AG04449 (cell line): ENCODE measurements around the gene HNRNPH2.

ENCODE experiments used
- CTCF ChIA-PET: fragments of 350-600 bp; formaldehyde crosslinking; extraction: SDS; loops from one replicate; lab custom pipeline; 2021; ENCODE audit warnings: antibody characterized with exemption; lab: Yijun Ruan, JAX
- POLR2A ChIA-PET: fragments of 400-600, 350-600 bp; formaldehyde crosslinking; extraction: SDS; loops from one replicate; lab custom pipeline; 2020; ENCODE audit warnings: antibody characterized with exemption, inconsistent platforms; lab: Yijun Ruan, JAX
- DNase-seq: peaks from one replicate; pipeline ENCODE4 v3.0.0-alpha.2; 2010; ENCODE audit warnings: low read depth, low spot score
- H3K4me3 ChIP-seq: 2 replicates; pipeline ENCODE4 v1.5.1; 2011; ENCODE audit warnings: low read depth, mild to moderate bottlenecking, control low read depth, low read length
- CTCF ChIP-seq: IDR thresholded peaks from one replicate; pipeline ENCODE4 v1.5.1; 2011; ENCODE audit warnings: mild to moderate bottlenecking, moderate library complexity, low read length, control low read depth, inconsistent platforms; ENCODE audit not compliant: insufficient read depth; ENCODE audit errors: missing control alignments

Gene HNRNPH2

DNA sequence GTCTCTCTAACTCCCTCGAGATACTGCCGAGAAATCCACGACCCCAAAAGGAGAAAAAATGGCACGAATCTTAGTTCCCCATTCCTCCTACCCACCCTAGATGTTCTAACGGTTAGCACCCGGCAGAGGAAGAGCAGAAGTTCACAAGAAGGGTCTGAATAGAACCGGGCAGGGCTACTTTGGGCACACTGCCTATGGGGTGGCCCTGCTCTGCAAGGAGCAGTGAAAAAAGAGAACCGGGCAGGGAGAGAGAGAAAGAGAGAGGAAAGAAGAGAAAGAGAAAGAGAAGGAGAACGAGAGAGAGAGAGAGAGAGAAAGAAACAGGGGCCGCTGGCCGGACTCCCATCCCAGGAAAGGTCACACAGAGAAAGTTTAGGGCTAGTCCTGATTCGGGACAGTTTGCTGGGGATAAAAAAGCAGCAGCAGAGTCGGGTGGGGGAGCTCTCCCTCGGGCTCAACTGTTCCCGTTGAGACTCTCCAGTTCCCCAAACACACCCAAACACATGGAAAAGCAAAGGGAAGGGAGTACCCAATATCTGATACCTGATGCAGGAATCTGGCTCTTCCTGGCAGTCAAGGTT is 765 bp upstream of the HNRNPH2 start:
- peak overlapping the region; percentile 80 for H3K4me3 ChIP-seq
- ChIA-PET CTCF (no interaction called here), POLR2A (interaction anchor here (0.7 to 1.9 kb wide), 2 partner anchors 11 to 16 kb away, joined by 5 to 11 read pairs; partner anchors contain the start of gene RPL36A)
- no peak for TF ChIP-seq CTCF
- no peak for DNase-seq

DNA sequence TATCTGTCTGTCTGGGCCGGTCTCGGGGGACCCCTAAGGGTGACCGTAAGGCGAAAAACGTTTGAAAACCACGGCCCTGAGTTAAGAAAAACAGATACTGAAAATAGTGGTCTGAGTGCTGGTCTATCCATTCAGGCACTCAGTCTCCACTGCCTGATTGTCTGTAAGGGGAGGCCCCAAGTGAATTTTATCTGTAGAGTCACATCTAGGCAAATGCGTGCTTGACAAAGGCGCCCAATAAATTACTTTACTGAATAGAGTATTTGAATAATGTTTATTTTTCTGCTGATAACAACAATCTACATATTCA is 465 bp downstream of the HNRNPH2 start:
- no peak for DNase-seq
- ChIA-PET CTCF (no interaction called here), POLR2A (interaction anchor here (1.0 kb wide), 1 partner anchor 18 kb away, joined by 4 read pairs; no protein-coding TSS in a partner anchor)
- peak overlapping the region; percentile 68 for H3K4me3 ChIP-seq
- TF ChIP-seq CTCF: no peak

DNA sequence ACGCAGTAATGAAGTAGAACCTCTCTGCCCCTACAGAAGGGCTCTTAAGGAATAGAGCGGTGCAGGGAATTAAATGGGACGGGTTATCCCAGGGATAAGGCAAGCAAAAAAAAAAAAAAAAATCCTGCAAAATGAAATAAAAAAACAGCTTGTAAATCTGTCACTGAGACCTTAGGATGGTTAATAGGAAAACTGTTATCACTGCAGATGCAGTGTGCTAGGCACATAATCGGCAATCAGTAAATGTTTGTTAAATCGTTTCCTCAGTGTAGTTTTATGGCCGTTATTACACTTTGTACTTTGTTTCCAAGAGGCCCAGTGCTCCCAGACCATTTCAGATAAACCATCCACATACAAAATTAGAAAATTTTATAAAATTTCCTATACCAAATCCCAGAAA is 1.0 kb downstream of the HNRNPH2 start:
- CTCF ChIA-PET: interaction anchor here (0.6 kb wide), 1 partner anchor 18 kb away, joined by 4 read pairs; no protein-coding TSS in a partner anchor
- POLR2A ChIA-PET: interaction anchor here (1.0 kb wide), 1 partner anchor 19 kb away, joined by 4 read pairs; no protein-coding TSS in a partner anchor

DNA sequence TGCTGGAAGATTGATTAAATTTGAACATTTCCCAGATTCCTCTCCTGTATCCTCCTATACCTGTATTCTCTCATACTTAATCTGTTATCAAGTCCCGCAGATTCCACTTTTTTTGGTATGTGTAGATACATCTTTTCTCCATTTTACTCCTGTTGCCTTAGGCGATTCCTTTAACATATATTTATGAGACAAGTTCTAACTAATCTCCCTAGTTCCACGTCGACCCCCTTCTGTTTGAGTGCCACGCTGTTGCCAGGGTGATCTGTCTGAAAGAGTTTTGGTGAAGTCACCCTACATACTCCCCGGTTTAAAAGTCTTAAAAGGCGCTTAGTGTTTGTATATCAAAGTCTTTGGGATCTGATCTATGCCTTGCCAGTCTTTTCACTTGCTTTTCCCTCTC is 2.4 kb downstream of the HNRNPH2 start:
- DNase-seq: no peak
- H3K4me3 ChIP-seq: peak overlapping the region; percentile 3; the same call in 1 of the 2 replicates
- ChIA-PET POLR2A (no interaction called here), CTCF (no interaction called here)
- no peak for TF ChIP-seq CTCF

More for the DNA sequence above, 1.0 kb downstream of the HNRNPH2 start:
- no peak for TF ChIP-seq CTCF
- peak overlapping the region; percentile 68 for H3K4me3 ChIP-seq
- DNase-seq: no peak

- no peak overlapping the region for H3K4me3 ChIP-seq
- TF ChIP-seq CTCF: no peak
- ChIA-PET CTCF (interaction anchor here (0.7 kb wide), 1 partner anchor 744 kb away, joined by 3 read pairs; no protein-coding TSS in a partner anchor), POLR2A (no interaction called here)
- DNase-seq: no peak
Measured at GRCh38 chrX:101411984-101412383, 4.0 kb downstream of the HNRNPH2 start.

- ChIA-PET CTCF (interaction anchor here (0.7 to 2.4 kb wide), 14 partner anchors 15 to 390 kb away, joined by 3 to 7 read pairs (median 4); no protein-coding TSS in a partner anchor), POLR2A (no interaction called here)
- TF ChIP-seq CTCF: peak; percentile 39
- no peak overlapping the region for H3K4me3 ChIP-seq
- DNase-seq: no peak
Measured at GRCh38 chrX:101415180-101416145, 7.4 kb downstream of the HNRNPH2 start.
